Bronchial smooth muscle cell (primary cell): ENCODE measurements around the gene POP4. TPM values are rescaled to one million over a fixed set of nuclear protein-coding genes. Genes with fewer than 3 reads are reported as not detected.

ENCODE experiments used
- total RNA-seq: library from RNA; depleted of rRNA; stranded (reverse); fragments of >200 nt; gene quantifications from 2 replicates; pipeline ENCODE4 v1.2.1, GENCODE V29; 2014

The POP4 gene
- total RNA-seq: 94.6 and 102 TPM in 2 replicates

GRCh38 chr19:29605653-29606419, at the start of gene POP4:
Gene POP4, plus strand, starts transcription at chr19:29606283. Its CDS starts 36 bp downstream, at chr19:29606319.

GRCh38 chr19:29665215-29665825, 59.2 kb downstream of the POP4 start, which contains the start of gene PLEKHF1:
Gene PLEKHF1, plus strand, starts transcription at chr19:29665461. Its CDS starts 8,379 bp downstream, at chr19:29673840.

Other genes with a start within 250 kb of the POP4 start
- not detected in 2 replicates for gene VSTM2B, start 80.3 kb upstream of the POP4 start, total RNA-seq
- 39.1 and 54.3 TPM in 2 replicates for gene PLEKHF1, start 59.2 kb downstream of the POP4 start, total RNA-seq
- 13.9 and 16.3 TPM in 2 replicates for gene C19orf12, start 109.0 kb downstream of the POP4 start, total RNA-seq
- gene CCNE1, start 205.7 kb downstream of the POP4 start, total RNA-seq: 3.0 and 3.8 TPM in 2 replicates